Cerebellar cortex (tissue), 1 donor: ENCODE data around the gene DNAH8.

Experiments
- DNase-seq: peaks from one replicate; pipeline ENCODE4 v3.0.0-alpha.2; 2015; ENCODE audit warnings: low spot score

Gene DNAH8

GRCh38 chr6:38749473-38749872 lies 34.4 kb downstream of the DNAH8 start:
- DNase-seq = no peak

GRCh38 chr6:38750968-38751615 lies 36.0 kb downstream of the DNAH8 start:
- DNase-seq = no peak

GRCh38 chr6:38753707-38754106 lies 38.6 kb downstream of the DNAH8 start:
- DNase-seq = no peak

GRCh38 chr6:38755207-38755606 lies 40.1 kb downstream of the DNAH8 start:
- no peak for DNase-seq

GRCh38 chr6:38755874-38756273 lies 40.8 kb downstream of the DNAH8 start:
- DNase-seq = no peak

- no peak for DNase-seq
Observed at GRCh38 chr6:38760097-38760496, 45.0 kb downstream of the DNAH8 start.

- no peak for DNase-seq
Observed at GRCh38 chr6:38762848-38763247, 47.7 kb downstream of the DNAH8 start.

GRCh38 chr6:38767560-38767959 lies 52.4 kb downstream of the DNAH8 start:
- no peak for DNase-seq

- DNase-seq = peak; percentile 16
Observed at GRCh38 chr6:38773338-38773737, 58.2 kb downstream of the DNAH8 start.

- no peak for DNase-seq
Observed at GRCh38 chr6:38774929-38775707, 60.0 kb downstream of the DNAH8 start.

GRCh38 chr6:38775870-38776269 lies 60.8 kb downstream of the DNAH8 start:
- no peak for DNase-seq

GRCh38 chr6:38776515-38776914 lies 61.4 kb downstream of the DNAH8 start:
- no peak for DNase-seq

- DNase-seq = no peak
Observed at GRCh38 chr6:38779310-38780062, 64.4 kb downstream of the DNAH8 start.

- DNase-seq = no peak
Observed at GRCh38 chr6:38782616-38783015, 67.5 kb downstream of the DNAH8 start.

- DNase-seq = no peak
Observed at GRCh38 chr6:38783443-38784228, 68.5 kb downstream of the DNAH8 start.

GRCh38 chr6:38784506-38785235 lies 69.6 kb downstream of the DNAH8 start:
- DNase-seq = no peak

- no peak for DNase-seq
Observed at GRCh38 chr6:38786486-38786885, 71.4 kb downstream of the DNAH8 start.

- DNase-seq = no peak
Observed at GRCh38 chr6:38789256-38789655, 74.1 kb downstream of the DNAH8 start.

GRCh38 chr6:38792356-38792755 lies 77.2 kb downstream of the DNAH8 start:
- no peak for DNase-seq

GRCh38 chr6:38794682-38795081 lies 79.6 kb downstream of the DNAH8 start:
- DNase-seq = no peak

- DNase-seq = no peak
Observed at GRCh38 chr6:38796006-38796405, 80.9 kb downstream of the DNAH8 start.
